ENCODE measurements around the gene NOS1. TPM values are rescaled to one million over a fixed set of nuclear protein-coding genes. Genes with fewer than 3 reads are reported as not detected.
A peak's percentile ranks its signal among the peaks of the same experiment; 100 is the strongest.
"Not testable (repeated sequence)": the region's sequence is repeated elsewhere in the genome, so short reads cannot be mapped to it uniquely, and the experiment has no call there.

The NOS1 gene
- polyA plus RNA-seq (ENCODE audit: insufficient read length in 4 of 4), result under 1 TPM; 0.71 to 1.00 (median 0.87) TPM

GRCh38 chr12:117361347-117361751 lies at the start of gene NOS1:
Gene NOS1 (minus strand): TSS chr12:117361626. CDS start chr12:117331069, 30,557 bp downstream.
- no peak for DNase-seq (ENCODE audit: low read depth in 4 of 4, low spot score in 3 of 4)

- no peak for DNase-seq (ENCODE audit: low read depth in 4 of 4, low spot score in 3 of 4)
Observed at GRCh38 chr12:117409286-117409685, 47.9 kb upstream of the NOS1 start.

- peak; percentile 32 to 44 (median 40) for DNase-seq (ENCODE audit: low read depth in 4 of 4, low spot score in 3 of 4)
Observed at GRCh38 chr12:117408161-117408791, 46.9 kb upstream of the NOS1 start.

- DNase-seq (ENCODE audit: low read depth in 4 of 4, low spot score in 3 of 4), result no peak
Observed at GRCh38 chr12:117404940-117405339, 43.5 kb upstream of the NOS1 start.

GRCh38 chr12:117404203-117404853 lies 42.9 kb upstream of the NOS1 start:
- no peak for DNase-seq (ENCODE audit: low read depth in 4 of 4, low spot score in 3 of 4)

- no peak for DNase-seq (ENCODE audit: low read depth in 4 of 4, low spot score in 3 of 4)
Observed at GRCh38 chr12:117403586-117404139, 42.2 kb upstream of the NOS1 start.

- DNase-seq (ENCODE audit: low read depth in 4 of 4, low spot score in 3 of 4), result no peak
Observed at GRCh38 chr12:117402363-117402762, 40.9 kb upstream of the NOS1 start.

- no peak for DNase-seq (ENCODE audit: low read depth in 4 of 4, low spot score in 3 of 4)
Observed at GRCh38 chr12:117400912-117401311, 39.5 kb upstream of the NOS1 start.

GRCh38 chr12:117398482-117398881 lies 37.1 kb upstream of the NOS1 start:
- not testable (repeated sequence) for DNase-seq (ENCODE audit: low read depth in 4 of 4, low spot score in 3 of 4)

- no peak for DNase-seq (ENCODE audit: low read depth in 4 of 4, low spot score in 3 of 4)
Observed at GRCh38 chr12:117395766-117396165, 34.3 kb upstream of the NOS1 start.

- no peak for DNase-seq (ENCODE audit: low read depth in 4 of 4, low spot score in 3 of 4)
Observed at GRCh38 chr12:117394491-117394890, 33.1 kb upstream of the NOS1 start.

GRCh38 chr12:117393656-117394055 lies 32.2 kb upstream of the NOS1 start:
- DNase-seq (ENCODE audit: low read depth in 4 of 4, low spot score in 3 of 4), result no peak

GRCh38 chr12:117390866-117391265 lies 29.4 kb upstream of the NOS1 start:
- no peak for DNase-seq (ENCODE audit: low read depth in 4 of 4, low spot score in 3 of 4)

- DNase-seq (ENCODE audit: low read depth in 4 of 4, low spot score in 3 of 4), result peak in 1 of 4 donors; percentile 18
Observed at GRCh38 chr12:117388951-117389446, 27.6 kb upstream of the NOS1 start.

GRCh38 chr12:117387832-117388231 lies 26.4 kb upstream of the NOS1 start:
- no peak for DNase-seq (ENCODE audit: low read depth in 4 of 4, low spot score in 3 of 4)

GRCh38 chr12:117384735-117385134 lies 23.3 kb upstream of the NOS1 start:
- DNase-seq (ENCODE audit: low read depth in 4 of 4, low spot score in 3 of 4), result no peak

- DNase-seq (ENCODE audit: low read depth in 4 of 4, low spot score in 3 of 4), result no peak
Observed at GRCh38 chr12:117380083-117380482, 18.7 kb upstream of the NOS1 start.

GRCh38 chr12:117377758-117378157 lies 16.3 kb upstream of the NOS1 start:
- no peak for DNase-seq (ENCODE audit: low read depth in 4 of 4, low spot score in 3 of 4)

GRCh38 chr12:117370588-117370987 lies 9.2 kb upstream of the NOS1 start:
- no peak for DNase-seq (ENCODE audit: low read depth in 4 of 4, low spot score in 3 of 4)

- DNase-seq (ENCODE audit: low read depth in 4 of 4, low spot score in 3 of 4), result not testable (repeated sequence)
Observed at GRCh38 chr12:117370000-117370399, 8.6 kb upstream of the NOS1 start.

- DNase-seq (ENCODE audit: low read depth in 4 of 4, low spot score in 3 of 4), result peak; percentile 67 to 69 (median 68)
Observed at GRCh38 chr12:117367006-117367638, 5.7 kb upstream of the NOS1 start.
